Psoas muscle (tissue), 8 donors: ENCODE results near the gene PTPRF. TPM values are rescaled to one million over a fixed set of nuclear protein-coding genes. Genes with fewer than 3 reads are reported as not detected.
A peak's percentile ranks its signal among the peaks of the same experiment; 100 is the strongest.

Experiments
- ATAC-seq, 4 donors: fragments of 200-7000 bp; cut with Tn5 transposase; one replicate each; pipeline ENCODE4 v1.9.1; 2020; ENCODE audit warnings: moderate library complexity in 3 of 4, mild to moderate bottlenecking in 2 of 4
- DNase-seq, 2 donors: peaks; one replicate each; pipeline ENCODE4 v3.0.0-alpha.2; 2020
- H3K27ac ChIP-seq: fragments of 200-600 bp; one replicate; pipeline ENCODE4 v1.8.0; 2022
- H3K27me3 ChIP-seq, 3 donors: fragments of 200-600 bp in 1 of 3; one replicate each; pipeline versions ENCODE4 v1.6.1 to v1.8.0; 2013 to 2022; ENCODE audit warnings: low read length in 2 of 3, mild to moderate bottlenecking in 2 of 3, moderate library complexity in 1 of 3; ENCODE audit not compliant: insufficient read depth in 3 of 3
- H3K36me3 ChIP-seq, 2 donors: fragments of 200-600 bp in 1 of 2; one replicate each; pipeline versions ENCODE4 v1.6.1 to v1.8.0; 2013 to 2022; ENCODE audit warnings: low read depth in 1 of 2, mild to moderate bottlenecking in 1 of 2, moderate library complexity in 1 of 2; ENCODE audit not compliant: insufficient read depth in 1 of 2
- H3K4me1 ChIP-seq: fragments of 200-600 bp; one replicate; pipeline ENCODE4 v1.8.0; 2022
- H3K4me3 ChIP-seq: fragments of 200-600 bp; one replicate; pipeline ENCODE4 v1.8.0; 2022; ENCODE audit warnings: mild to moderate bottlenecking
- H3K9me3 ChIP-seq: fragments of 200-600 bp; one replicate; pipeline ENCODE4 v1.8.0; 2022
- CTCF ChIP-seq: fragments of 200-600 bp; IDR thresholded peaks from one replicate; pipeline ENCODE4 v1.8.0; 2022; ENCODE audit warnings: antibody characterized with exemption
- WGBS, 3 donors: extraction: QIAGEN DNeasy Blood & Tissue Kit; methylation state at CpG; one replicate each; pipeline versions ENCODE4 v1.1.6 to v1.1.7; 2013; 5-methylcytosine and 5-hydroxymethylcytosine counted together
- intact Hi-C, 2 donors: fragments of 100-400 bp; cut with DNase I; formaldehyde crosslinking; loops; one replicate each; pipeline versions ENCODE4 v1.11.0 to v1.14.2; 2022
- polyA plus RNA-seq, 3 donors: library from polyadenylated mRNA; stranded (reverse); fragments of 200-250 nt; gene quantifications; one replicate each; pipeline ENCODE4 v1.2.3, GENCODE V29; 2013
- total RNA-seq, 4 donors: library from RNA; stranded (reverse); fragmentation: NEBNext Ultra II Directional in 2 of 4; extraction: Animal tissue kit (Norgen Biotek cat#: 25700) in 2 of 4; gene quantifications; one replicate each; pipeline versions ENCODE4 v1.2.1 to v1.2.4, GENCODE V29; 2021 to 2023
- donor health status: healthy with polysubstance abuse.
- donor health status: DM: no; HTN: no; CAD: no; lungs with moderate emphysema.
- donor health status: Bipolar disorder and iron deficiency.
- donor health status: healthy.
- donor health status: DM: yes; HTN: yes; CAD: no.
- donor health status: DM: no; HTN: no; CAD: no.
- donor health status: DM: no; HTN: no; CAD: no.
- donor health status: DM: yes; HTN: yes; CAD: no.

PTPRF gene
- total and polyA plus RNA-seq, 7 donors, result 0.65 to 8.9 (median 1.9) TPM

- Histone ChIP-seq H3K27me3 (no peaks in the 10 kb centered on the region), H3K36me3 (no peaks in the 10 kb centered on the region), H3K4me1 (no peaks in the 10 kb centered on the region), H3K9me3 (no peaks in the 10 kb centered on the region), H3K27ac (no peak overlapping the region), H3K4me3 (no peak overlapping the region)
- no peak for TF ChIP-seq CTCF
- ATAC-seq (no peak), DNase-seq (no peak)
- 90 to 94% (median 91%) methylated on average over 7 of the region's 7 CpGs for WGBS, 3 donors
- intact Hi-C loops, result no loop called here
Measured at GRCh38 chr1:43605766-43606165, 75.1 kb downstream of the PTPRF start.

GRCh38 chr1:43606624-43607023 lies 75.9 kb downstream of the PTPRF start:
- Histone ChIP-seq H3K27ac (no peak overlapping the region), H3K4me3 (no peak overlapping the region), H3K9me3 (no peaks in the 10 kb centered on the region), H3K36me3 (no peaks in the 10 kb centered on the region), H3K27me3 (no peaks in the 10 kb centered on the region), H3K4me1 (no peaks in the 10 kb centered on the region)
- no peak for ATAC-seq
- TF ChIP-seq CTCF, result no peak
- 95 to 97% (median 96%) methylated on average over 13 of the region's 13 CpGs for WGBS, 3 donors
- DNase-seq, result no peak
- intact Hi-C loops, result no loop called here

GRCh38 chr1:43608827-43609226 lies 78.1 kb downstream of the PTPRF start:
- DNase-seq, result no peak
- no peaks in the 10 kb centered on the region for H3K36me3 ChIP-seq

GRCh38 chr1:43610339-43610738 lies 79.7 kb downstream of the PTPRF start:
- Histone ChIP-seq H3K4me3 (no peak overlapping the region), H3K27me3 (no peaks in the 10 kb centered on the region), H3K4me1 (no peaks in the 10 kb centered on the region), H3K9me3 (no peaks in the 10 kb centered on the region), H3K36me3 (no peaks in the 10 kb centered on the region), H3K27ac (no peak overlapping the region)
- DNase-seq (no peak), ATAC-seq (no peak)
- intact Hi-C loops, result no loop called here
- 75 to 87% (median 78%) methylated on average over 5 of the region's 5 CpGs for WGBS, 3 donors
- TF ChIP-seq CTCF, result no peak

More at GRCh38 chr1:43608827-43609226, 78.1 kb downstream of the PTPRF start:
- no peak for TF ChIP-seq CTCF
- WGBS, 3 donors, result 85 to 98% (median 88%) methylated on average over 5 of the region's 5 CpGs
- intact Hi-C loops, result no loop called here
- no peak overlapping the region for H3K4me3 ChIP-seq
- no peaks in the 10 kb centered on the region for H3K27me3 ChIP-seq
- ATAC-seq, result no peak
- no peaks in the 10 kb centered on the region for H3K9me3 ChIP-seq
- H3K27ac ChIP-seq, result no peak overlapping the region
- H3K4me1 ChIP-seq, result no peaks in the 10 kb centered on the region

GRCh38 chr1:43611950-43612349 lies 81.3 kb downstream of the PTPRF start:
- Histone ChIP-seq H3K36me3 (no peaks in the 10 kb centered on the region), H3K27me3 (no peaks in the 10 kb centered on the region), H3K27ac (no peak overlapping the region), H3K9me3 (no peaks in the 10 kb centered on the region), H3K4me3 (no peak overlapping the region), H3K4me1 (no peaks in the 10 kb centered on the region)
- ATAC-seq (peak in 2 of 4 donors; percentile 69 to 83), DNase-seq (no peak)
- TF ChIP-seq CTCF, result no peak
- whole genome bisulfite sequencing, 3 donors, result 50 to 78% (median 62%) methylated on average over 7 of the region's 7 CpGs
- intact Hi-C loops, result no loop called here
